Peyer's patch (tissue), 4 donors: ENCODE results near the gene GAP43. TPM values are rescaled to one million over a fixed set of nuclear protein-coding genes. Genes with fewer than 3 reads are reported as not detected.
"Not testable (repeated sequence)": the region's sequence is repeated elsewhere in the genome, so short reads cannot be mapped to it uniquely, and the experiment has no call there.

Experiments used
- DNase-seq, 3 donors: peaks; one replicate each; pipeline ENCODE4 v3.0.0-alpha.2; 2017 to 2019
- H3K27ac ChIP-seq, 4 donors: fragments of 200-600 bp; sonication (generic); one replicate each; pipeline ENCODE4 v1.5.1; 2016 to 2019
- H3K27me3 ChIP-seq, 2 donors: fragments of 200-600 bp; sonication (generic); one replicate each; pipeline ENCODE4 v1.5.1; 2019
- H3K36me3 ChIP-seq, 3 donors: fragments of 200-600 bp; sonication (generic); one replicate each; pipeline ENCODE4 v1.5.1; 2016 to 2019
- H3K4me1 ChIP-seq, 4 donors: fragments of 200-600 bp; sonication (generic); one replicate each; pipeline ENCODE4 v1.5.1; 2016 to 2019
- H3K4me3 ChIP-seq, 4 donors: fragments of 200-600 bp; sonication (generic); 1 replicate in 3 of 4; 2 replicates in 1 of 4; pipeline ENCODE4 v1.5.1; 2016 to 2019; ENCODE audit warnings: mild to moderate bottlenecking in 1 of 4
- H3K9me3 ChIP-seq, 4 donors: fragments of 200-600 bp; sonication (generic); one replicate each; pipeline ENCODE4 v1.5.1; 2016 to 2019; ENCODE audit warnings: mild to moderate bottlenecking in 1 of 4
- CTCF ChIP-seq, 6 experiments: fragments of 450-650 bp in 4 of 6; fragments of 200-600 bp in 2 of 6; sonication (generic) in 1 of 6; IDR thresholded peaks; one replicate each; pipeline ENCODE4 v1.5.1; 2017 to 2019; ENCODE audit warnings: antibody characterized with exemption in 6 of 6, mild to moderate bottlenecking in 3 of 6, moderate library complexity in 1 of 6
- POLR2A ChIP-seq, 2 donors: fragments of 450-650 bp; IDR thresholded peaks; one replicate each; pipeline ENCODE4 v1.5.1; 2017; ENCODE audit warnings: antibody characterized with exemption in 2 of 2, mild to moderate bottlenecking in 2 of 2, moderate library complexity in 2 of 2
- total RNA-seq, 4 donors: library from RNA; depleted of rRNA; stranded (reverse); fragments of >200 nt; gene quantifications; one replicate each; pipeline ENCODE4 v1.1.0, GENCODE V29; 2016

GAP43 gene
- total RNA-seq, 4 donors from 2014 or later, result 1.5 to 1.9 TPM; not detected in 2

GRCh38 chr3:115741650-115742049 lies 118.3 kb downstream of the GAP43 start:
- TF ChIP-seq POLR2A (IDR thresholded peaks at IDR 0.05) (no peak), CTCF (IDR thresholded peaks at IDR 0.05) (no peak)
- Histone ChIP-seq H3K36me3 (no peaks in the 10 kb centered on the region), H3K9me3 (no peaks in the 10 kb centered on the region), H3K4me3 (no peak overlapping the region), H3K27ac (no peak overlapping the region), H3K27me3 (no peaks in the 10 kb centered on the region), H3K4me1 (no peaks in the 10 kb centered on the region)
- no peak for DNase-seq

DNA sequence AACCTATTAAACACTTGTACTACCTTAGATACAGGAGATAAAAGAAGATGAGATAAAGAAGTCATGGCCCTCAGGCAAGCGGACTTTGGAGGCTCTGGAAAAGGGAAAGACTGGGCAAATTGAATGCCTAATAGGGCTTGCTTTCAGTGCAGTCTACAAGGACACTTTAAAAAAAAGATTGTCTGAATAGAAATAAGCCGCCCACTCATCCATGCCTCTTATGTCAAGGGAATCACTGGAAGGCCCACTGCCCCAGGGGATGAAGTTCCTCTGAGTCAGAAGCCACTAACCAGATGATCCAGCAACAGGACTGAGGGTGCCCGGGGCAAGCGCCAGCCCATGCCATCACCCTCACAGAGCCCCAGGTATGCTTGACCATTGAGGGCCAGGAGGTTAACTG lies 121.2 kb downstream of the GAP43 start:
- not testable (repeated sequence) for H3K4me3 ChIP-seq, DNase-seq, H3K9me3 ChIP-seq

DNA sequence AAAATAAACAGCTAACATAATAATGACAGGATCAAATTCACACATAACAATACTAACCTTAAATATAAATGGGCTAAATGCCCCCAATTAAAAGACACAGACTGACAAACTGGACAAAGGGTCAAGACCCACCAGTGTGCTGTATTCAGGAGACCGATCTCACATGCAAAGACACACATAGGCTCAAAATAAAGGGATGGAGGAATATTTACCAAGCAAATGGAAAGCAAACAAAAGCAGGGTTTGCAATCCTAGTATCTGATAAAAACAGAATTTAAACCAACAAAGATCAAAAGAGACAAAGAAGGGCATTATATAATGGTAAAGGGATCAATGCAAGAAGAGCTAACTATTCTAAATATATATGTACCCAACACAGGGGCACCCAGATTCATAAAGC lies 129.7 kb downstream of the GAP43 start:
- not testable (repeated sequence) for H3K27ac ChIP-seq, H3K4me1 ChIP-seq, H3K36me3 ChIP-seq, H3K4me3 ChIP-seq, H3K9me3 ChIP-seq, H3K27me3 ChIP-seq, DNase-seq

More for the DNA sequence above, 121.2 kb downstream of the GAP43 start:
- not testable (repeated sequence) for H3K27me3 ChIP-seq, H3K27ac ChIP-seq, H3K36me3 ChIP-seq, H3K4me1 ChIP-seq

- TF ChIP-seq POLR2A (IDR thresholded peaks at IDR 0.05), result no peak
- no peak for TF ChIP-seq CTCF (IDR thresholded peaks at IDR 0.05)
- Histone ChIP-seq H3K9me3 (no peaks in the 10 kb centered on the region), H3K36me3 (no peaks in the 10 kb centered on the region), H3K27me3 (no peaks in the 10 kb centered on the region), H3K27ac (no peak overlapping the region), H3K4me1 (no peaks in the 10 kb centered on the region), H3K4me3 (no peak overlapping the region)
- no peak for DNase-seq
Observed at GRCh38 chr3:115758076-115758763, 134.9 kb downstream of the GAP43 start.

DNA sequence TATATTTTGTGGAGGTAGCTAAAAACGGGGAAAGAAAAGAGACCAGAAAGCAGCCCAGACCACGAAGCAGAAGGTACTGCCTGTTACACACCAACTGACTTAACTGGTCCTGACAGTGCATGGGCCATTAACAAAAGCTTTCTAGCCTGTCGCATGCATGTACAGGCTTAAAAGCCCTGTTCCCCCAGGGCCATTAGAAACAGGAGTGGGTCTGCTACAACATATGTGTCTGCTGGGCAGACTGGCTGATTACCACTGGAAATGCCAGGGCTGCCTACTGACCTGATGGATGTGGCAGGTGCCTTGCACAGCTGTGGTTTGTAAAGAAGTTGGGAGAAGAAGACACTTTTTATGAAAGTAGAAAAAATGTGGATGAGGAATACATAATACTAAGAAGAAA lies 137.4 kb downstream of the GAP43 start:
- TF ChIP-seq CTCF (IDR thresholded peaks at IDR 0.05) (no peak), POLR2A (IDR thresholded peaks at IDR 0.05) (no peak)

DNA sequence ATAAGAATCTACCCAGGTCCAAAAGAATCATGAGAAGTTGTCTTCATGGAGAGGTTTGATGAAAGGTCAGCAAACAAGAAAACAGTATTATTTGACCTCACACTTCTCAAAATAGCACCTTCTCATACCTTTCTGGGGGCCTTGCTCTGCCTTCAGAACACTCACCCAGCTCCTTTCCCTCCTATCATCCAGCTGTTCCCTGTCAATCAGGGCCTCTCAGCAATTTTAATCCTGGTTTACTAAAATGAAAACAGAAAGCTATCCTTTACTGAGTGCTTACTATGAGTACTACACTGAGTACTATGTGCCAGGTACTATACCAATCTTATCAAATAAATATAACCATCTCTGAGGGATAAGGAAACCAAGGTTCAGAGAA lies 138.6 kb downstream of the GAP43 start:
- Histone ChIP-seq H3K4me1 (no peaks in the 10 kb centered on the region), H3K4me3 (no peak overlapping the region), H3K27ac (no peak overlapping the region), H3K9me3 (no peaks in the 10 kb centered on the region), H3K27me3 (no peaks in the 10 kb centered on the region), H3K36me3 (no peaks in the 10 kb centered on the region)
- no peak for DNase-seq
- TF ChIP-seq CTCF (IDR thresholded peaks at IDR 0.05), result no peak
- no peak for TF ChIP-seq POLR2A (IDR thresholded peaks at IDR 0.05)

More for the DNA sequence above, 137.4 kb downstream of the GAP43 start:
- no peak for DNase-seq
- H3K27me3 ChIP-seq, result no peaks in the 10 kb centered on the region
- H3K36me3 ChIP-seq, result no peaks in the 10 kb centered on the region
- H3K4me3 ChIP-seq, result no peak overlapping the region
- H3K4me1 ChIP-seq, result no peaks in the 10 kb centered on the region
- no peak overlapping the region for H3K27ac ChIP-seq
- no peaks in the 10 kb centered on the region for H3K9me3 ChIP-seq
